SK-N-SH (cell line): Measurements from ENCODE around the gene DRD2.

Experiments
- EP300 ChIP-seq, 2 experiments: IDR thresholded peaks; 2 replicates each; pipeline versions ENCODE4 v1.4.0 to v1.6.1; 2012; ENCODE audit warnings: borderline replicate concordance in 1 of 2, low read depth in 1 of 2, low read length in 1 of 2
- EZH2phosphoT487 ChIP-seq: fragments of 200-600 bp; sonication (generic); IDR thresholded peaks from 2 replicates; pipeline ENCODE4 v1.6.1; 2017; ENCODE audit warnings: low read depth, mixed run types, mild to moderate bottlenecking, antibody characterized with exemption, moderate library complexity, borderline replicate concordance
- FOXJ3 ChIP-seq: sonication (generic); formaldehyde crosslinking; IDR thresholded peaks from 2 replicates; pipeline ENCODE4 v1.5.1; 2020; ENCODE audit warnings: mild to moderate bottlenecking, missing genetic modification reagents
- JUND ChIP-seq: IDR thresholded peaks from 2 replicates; pipeline ENCODE4 v1.4.0; 2012
- RAD21 ChIP-seq: IDR thresholded peaks from 2 replicates; pipeline ENCODE4 v1.6.1; 2012; ENCODE audit warnings: mild to moderate bottlenecking, low read length
- RCOR1 ChIP-seq: fragments of 150-350 bp; IDR thresholded peaks from 2 replicates; pipeline ENCODE4 v1.6.1; 2017; ENCODE audit warnings: antibody characterized with exemption, low read length
- RFX5 ChIP-seq: IDR thresholded peaks from 2 replicates; pipeline ENCODE4 v1.6.1; 2012; ENCODE audit warnings: mild to moderate bottlenecking, improper control_type of control experiment, low read length
- TAF1 ChIP-seq: IDR thresholded peaks from 2 replicates; pipeline ENCODE4 v1.6.1; 2012; ENCODE audit warnings: low read depth, mild to moderate bottlenecking, low read length, moderate library complexity, borderline replicate concordance
- YY1 ChIP-seq: IDR thresholded peaks from 2 replicates; pipeline ENCODE4 v1.4.0; 2012; ENCODE audit warnings: low read depth, mild to moderate bottlenecking
- TF ChIP-seq, protein P1 (sequence below): fragments of 200-600 bp; sonication (generic); IDR thresholded peaks from 2 replicates; pipeline ENCODE4 v1.6.1; 2017; ENCODE audit warnings: antibody characterized with exemption, mild to moderate bottlenecking, moderate library complexity
- TF ChIP-seq, protein P2 (sequence below): IDR thresholded peaks from 2 replicates; pipeline ENCODE4 v1.4.0; 2012; ENCODE audit warnings: low read depth
- TF ChIP-seq, protein P3 (sequence below): fragments of 150-350 bp; IDR thresholded peaks from 2 replicates; pipeline ENCODE4 v1.6.1; 2017; ENCODE audit warnings: antibody characterized with exemption, low read length, low read depth, borderline replicate concordance

DNA sequence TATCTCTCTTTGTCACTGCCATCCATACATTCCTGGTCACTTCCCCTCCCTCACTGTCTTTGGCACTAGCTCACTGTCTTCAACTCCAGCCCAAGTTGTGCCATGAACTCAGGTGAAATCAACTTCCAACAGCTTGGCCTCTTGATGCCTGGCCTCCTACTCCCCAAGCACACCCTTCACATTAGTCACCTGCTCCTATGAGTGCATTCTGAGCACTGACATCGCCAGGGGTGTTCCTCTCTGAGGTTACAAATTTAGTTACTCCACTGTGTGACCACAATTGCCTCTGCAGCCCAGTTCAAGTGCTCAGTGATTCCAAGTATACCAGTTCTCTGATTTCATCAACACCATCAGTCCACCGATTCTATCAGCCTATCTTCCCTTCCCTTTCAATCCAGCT, 10.8 kb downstream of the DRD2 start:
- TF ChIP-seq RCOR1, result no peak
- TF ChIP-seq, protein P1, sequence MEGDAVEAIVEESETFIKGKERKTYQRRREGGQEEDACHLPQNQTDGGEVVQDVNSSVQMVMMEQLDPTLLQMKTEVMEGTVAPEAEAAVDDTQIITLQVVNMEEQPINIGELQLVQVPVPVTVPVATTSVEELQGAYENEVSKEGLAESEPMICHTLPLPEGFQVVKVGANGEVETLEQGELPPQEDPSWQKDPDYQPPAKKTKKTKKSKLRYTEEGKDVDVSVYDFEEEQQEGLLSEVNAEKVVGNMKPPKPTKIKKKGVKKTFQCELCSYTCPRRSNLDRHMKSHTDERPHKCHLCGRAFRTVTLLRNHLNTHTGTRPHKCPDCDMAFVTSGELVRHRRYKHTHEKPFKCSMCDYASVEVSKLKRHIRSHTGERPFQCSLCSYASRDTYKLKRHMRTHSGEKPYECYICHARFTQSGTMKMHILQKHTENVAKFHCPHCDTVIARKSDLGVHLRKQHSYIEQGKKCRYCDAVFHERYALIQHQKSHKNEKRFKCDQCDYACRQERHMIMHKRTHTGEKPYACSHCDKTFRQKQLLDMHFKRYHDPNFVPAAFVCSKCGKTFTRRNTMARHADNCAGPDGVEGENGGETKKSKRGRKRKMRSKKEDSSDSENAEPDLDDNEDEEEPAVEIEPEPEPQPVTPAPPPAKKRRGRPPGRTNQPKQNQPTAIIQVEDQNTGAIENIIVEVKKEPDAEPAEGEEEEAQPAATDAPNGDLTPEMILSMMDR, result no peak
- TF ChIP-seq EP300 (IDR thresholded peaks at IDR 0.05; ENCODE audit: borderline replicate concordance in 1 of 2, low read depth in 1 of 2, low read length in 1 of 2), result no peak
- TF ChIP-seq FOXJ3 (CRISPR knock-in tag), result no peak
- no peak for TF ChIP-seq RFX5
- TF ChIP-seq RAD21, result no peak
- TF ChIP-seq TAF1, result no peak
- TF ChIP-seq, protein P2, sequence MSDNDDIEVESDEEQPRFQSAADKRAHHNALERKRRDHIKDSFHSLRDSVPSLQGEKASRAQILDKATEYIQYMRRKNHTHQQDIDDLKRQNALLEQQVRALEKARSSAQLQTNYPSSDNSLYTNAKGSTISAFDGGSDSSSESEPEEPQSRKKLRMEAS, result no peak
- no peak for TF ChIP-seq EZH2phosphoT487
- TF ChIP-seq YY1, result no peak
- TF ChIP-seq JUND, result no peak
- TF ChIP-seq, protein P3, sequence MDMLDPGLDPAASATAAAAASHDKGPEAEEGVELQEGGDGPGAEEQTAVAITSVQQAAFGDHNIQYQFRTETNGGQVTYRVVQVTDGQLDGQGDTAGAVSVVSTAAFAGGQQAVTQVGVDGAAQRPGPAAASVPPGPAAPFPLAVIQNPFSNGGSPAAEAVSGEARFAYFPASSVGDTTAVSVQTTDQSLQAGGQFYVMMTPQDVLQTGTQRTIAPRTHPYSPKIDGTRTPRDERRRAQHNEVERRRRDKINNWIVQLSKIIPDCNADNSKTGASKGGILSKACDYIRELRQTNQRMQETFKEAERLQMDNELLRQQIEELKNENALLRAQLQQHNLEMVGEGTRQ, result no peak
